Retinal pigment epithelial cell (primary cell): ENCODE results near the gene SRSF9.

Source experiments
- DNase-seq: peaks from one replicate; pipeline ENCODE4 v3.0.0-alpha.2; 2010; ENCODE audit warnings: low read depth
- H3K4me3 ChIP-seq: 2 replicates; pipeline ENCODE4 v1.5.1; 2011; ENCODE audit warnings: mild to moderate bottlenecking, low read length, control low read depth, moderate library complexity
- TF ChIP-seq, protein P1 (sequence below): conservative IDR thresholded peaks from 2 replicates; pipeline ENCODE4 v1.5.1; 2011; ENCODE audit warnings: low read depth, low read length, control low read depth, inconsistent platforms

SRSF9 gene

DNA sequence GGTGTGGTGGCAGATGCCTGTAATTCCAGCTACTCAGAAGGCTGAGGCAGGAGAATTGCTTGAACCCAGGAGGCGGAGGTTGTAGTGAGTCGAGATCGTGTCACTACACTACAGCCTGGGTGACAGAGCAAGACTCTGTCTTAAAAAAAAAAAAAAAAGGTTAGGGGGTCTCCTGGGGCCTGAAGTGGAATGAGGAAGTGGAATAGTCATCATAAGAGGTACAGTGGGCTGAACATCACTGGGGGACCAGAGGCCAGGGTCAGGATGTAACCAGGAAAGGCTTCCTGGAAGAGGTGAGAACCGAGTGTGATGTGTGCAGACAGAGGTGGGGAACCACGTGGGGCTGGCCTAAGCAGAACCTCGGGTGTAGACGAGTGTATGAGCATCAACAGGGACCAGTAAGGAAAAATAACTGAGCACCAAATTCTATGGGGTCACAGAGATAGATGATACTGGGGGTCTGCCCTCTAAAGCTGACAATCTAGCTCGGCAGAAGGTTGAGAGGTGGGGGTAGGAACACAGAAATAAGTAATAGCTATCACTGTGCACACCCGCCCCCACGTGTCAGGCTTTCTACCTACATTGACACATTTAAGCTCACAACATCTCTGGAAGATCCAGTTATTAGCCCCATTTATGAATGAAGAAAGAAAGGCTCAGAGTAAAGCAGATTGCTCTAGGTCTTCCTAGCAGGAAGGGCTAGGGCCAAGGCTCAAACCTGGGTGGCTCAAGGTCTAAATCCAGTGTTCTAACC is 36.6 kb downstream of the SRSF9 start:
- DNase-seq = no peak
- TF ChIP-seq, protein P1, sequence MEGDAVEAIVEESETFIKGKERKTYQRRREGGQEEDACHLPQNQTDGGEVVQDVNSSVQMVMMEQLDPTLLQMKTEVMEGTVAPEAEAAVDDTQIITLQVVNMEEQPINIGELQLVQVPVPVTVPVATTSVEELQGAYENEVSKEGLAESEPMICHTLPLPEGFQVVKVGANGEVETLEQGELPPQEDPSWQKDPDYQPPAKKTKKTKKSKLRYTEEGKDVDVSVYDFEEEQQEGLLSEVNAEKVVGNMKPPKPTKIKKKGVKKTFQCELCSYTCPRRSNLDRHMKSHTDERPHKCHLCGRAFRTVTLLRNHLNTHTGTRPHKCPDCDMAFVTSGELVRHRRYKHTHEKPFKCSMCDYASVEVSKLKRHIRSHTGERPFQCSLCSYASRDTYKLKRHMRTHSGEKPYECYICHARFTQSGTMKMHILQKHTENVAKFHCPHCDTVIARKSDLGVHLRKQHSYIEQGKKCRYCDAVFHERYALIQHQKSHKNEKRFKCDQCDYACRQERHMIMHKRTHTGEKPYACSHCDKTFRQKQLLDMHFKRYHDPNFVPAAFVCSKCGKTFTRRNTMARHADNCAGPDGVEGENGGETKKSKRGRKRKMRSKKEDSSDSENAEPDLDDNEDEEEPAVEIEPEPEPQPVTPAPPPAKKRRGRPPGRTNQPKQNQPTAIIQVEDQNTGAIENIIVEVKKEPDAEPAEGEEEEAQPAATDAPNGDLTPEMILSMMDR = no peak
- H3K4me3 ChIP-seq = no peak overlapping the region

DNA sequence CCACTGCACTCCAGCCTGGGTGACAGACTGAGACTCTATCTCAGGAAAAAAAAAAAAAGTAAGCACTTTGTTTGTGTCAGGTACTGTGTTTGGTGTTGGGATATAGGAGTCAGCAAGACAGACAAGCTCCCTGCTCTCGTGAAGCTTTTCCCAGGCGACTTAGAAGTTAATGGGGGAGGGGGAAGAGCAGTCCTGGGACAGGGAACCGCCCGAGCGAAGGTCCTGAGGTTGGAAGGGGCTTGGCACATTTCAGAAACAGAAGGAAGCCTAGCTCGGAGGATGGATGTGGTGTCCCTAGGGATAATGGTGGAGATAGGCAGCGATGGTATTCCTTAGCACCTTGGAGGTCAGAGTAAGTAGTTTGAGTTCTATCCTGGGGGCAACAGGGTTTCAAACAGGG is 40.2 kb downstream of the SRSF9 start:
- no peak for DNase-seq
- no peak overlapping the region for H3K4me3 ChIP-seq
- TF ChIP-seq, protein P1 = no peak

DNA sequence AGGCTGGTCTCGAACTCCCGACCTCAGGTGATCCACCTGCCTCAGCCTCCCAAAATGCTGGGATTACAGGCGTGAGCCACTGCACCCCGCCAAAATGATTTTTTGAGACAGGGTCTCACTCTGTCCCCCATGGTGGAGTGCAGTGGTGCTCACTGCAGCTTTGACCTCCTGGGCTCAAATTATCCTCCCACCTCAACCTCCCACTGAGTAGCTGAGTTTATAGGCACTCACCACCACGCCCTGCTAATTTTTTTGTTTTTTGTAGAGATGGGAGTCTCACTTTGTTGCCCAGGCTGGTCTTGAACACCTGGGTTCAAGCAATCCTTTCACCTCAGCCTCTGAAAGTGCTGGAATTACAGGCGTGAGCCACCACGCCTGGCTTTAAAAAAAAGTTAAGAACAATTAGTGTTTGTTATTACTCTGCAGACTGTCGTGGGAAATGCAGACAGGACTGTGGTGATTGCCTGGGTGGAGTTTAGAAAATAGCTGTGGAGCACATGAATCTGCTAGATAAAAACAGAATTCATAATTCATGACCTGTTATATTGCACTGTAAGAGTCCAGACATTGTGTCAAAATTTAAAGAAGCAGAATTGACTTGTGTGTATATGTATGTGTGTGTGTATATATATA is 40.8 kb downstream of the SRSF9 start:
- DNase-seq = no peak
- TF ChIP-seq, protein P1 = no peak
- no peak overlapping the region for H3K4me3 ChIP-seq

DNA sequence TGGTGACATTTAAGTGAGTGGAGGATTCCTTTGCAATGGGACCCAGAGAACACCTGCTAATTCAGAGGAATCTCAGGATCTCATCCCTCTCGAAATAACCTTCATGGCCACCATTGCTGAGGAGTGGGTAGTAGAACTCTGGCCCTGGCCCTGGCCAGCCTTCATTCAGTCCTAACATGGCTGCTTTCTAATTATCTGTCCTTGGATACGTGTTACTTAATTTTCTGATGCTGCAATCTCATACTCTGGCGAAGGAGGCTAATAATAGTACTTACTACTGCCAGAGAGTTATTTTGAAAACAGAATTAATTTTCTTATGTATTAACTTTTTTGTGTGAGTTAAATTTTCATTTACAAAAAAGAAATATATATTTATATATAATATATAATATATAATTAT is 43.8 kb downstream of the SRSF9 start:
- TF ChIP-seq, protein P1 = no peak
- no peak for DNase-seq
- H3K4me3 ChIP-seq = no peak overlapping the region

DNA sequence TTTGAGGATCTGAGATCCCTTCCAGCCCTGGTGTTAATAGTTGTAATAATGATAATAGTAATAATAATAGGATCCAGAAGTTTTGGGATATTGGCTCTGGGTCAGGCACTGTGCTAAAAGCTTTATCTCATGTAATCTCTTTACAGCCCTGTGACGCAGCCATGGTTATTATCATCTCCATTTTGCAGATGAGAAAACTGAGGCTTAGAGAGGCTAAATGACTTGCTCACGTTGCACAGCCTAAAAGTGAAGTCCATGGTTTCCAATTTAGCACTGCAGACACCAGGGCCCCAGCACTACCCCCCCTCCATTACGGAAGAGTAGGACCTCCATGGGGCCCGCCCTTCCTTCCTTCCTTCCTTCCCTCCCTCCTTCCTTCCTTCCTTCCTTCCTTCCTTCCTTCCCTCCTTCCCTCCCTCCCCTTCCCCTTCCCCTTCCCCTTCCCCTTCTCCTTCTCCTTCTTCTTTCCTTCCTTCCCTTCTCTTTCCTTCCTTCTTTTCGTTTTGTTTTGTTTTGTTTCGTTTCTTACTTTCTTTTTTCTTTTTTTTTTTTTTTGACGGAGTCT is 46.6 kb downstream of the SRSF9 start:
- no peak for DNase-seq
- H3K4me3 ChIP-seq = no peak overlapping the region
- TF ChIP-seq, protein P1 = no peak

DNA sequence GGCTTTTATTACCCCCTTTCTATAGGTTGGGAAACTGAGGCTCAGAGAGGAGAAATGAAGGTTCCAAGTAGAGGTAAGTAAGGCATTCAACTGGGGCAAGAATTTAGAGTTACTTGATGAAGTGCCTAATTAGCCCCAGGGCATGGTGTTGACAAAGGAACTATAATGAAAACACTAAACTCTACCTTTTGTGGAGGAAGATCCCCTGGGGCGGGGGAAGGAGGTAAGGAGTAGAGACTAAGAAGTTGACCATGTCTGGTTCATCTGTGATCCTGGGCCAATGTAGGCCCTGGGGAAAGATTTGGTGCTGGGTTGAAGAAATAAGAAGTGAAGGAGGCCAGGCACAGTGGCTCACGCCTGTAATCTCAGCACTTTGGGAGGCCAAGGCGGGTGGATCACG is 47.8 kb downstream of the SRSF9 start:
- TF ChIP-seq, protein P1 = no peak
- H3K4me3 ChIP-seq = no peak overlapping the region
- DNase-seq = no peak

DNA sequence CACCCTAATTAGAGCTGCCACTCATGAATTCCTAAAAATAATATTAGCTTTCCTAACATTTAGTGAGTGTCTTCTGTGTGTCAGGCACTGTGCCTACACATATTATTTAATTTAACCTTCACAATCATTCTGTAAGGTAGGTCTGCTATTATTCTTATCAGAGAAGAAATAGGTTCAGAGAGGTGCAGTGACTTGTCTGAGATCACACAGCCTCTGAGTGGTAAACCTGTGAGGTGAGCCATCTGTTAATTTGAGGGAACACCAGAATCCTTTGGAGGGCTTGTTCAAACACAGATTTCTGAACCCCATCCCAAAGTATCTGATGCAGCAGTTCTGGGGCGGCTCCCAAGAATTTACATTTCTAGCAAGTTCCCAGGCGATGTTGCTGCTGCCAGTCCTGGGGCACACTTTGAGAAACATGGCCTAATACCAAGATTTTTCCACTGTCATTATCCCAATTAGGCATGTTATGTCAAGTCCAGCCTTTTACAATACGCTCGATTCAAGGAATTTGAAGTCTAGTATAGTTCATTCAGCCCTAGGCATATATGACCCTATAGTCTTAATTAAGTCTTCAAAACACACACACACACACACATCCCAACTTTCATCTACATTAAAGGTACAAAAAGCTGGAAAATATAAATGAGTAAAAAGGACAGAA is 51.5 kb downstream of the SRSF9 start:
- DNase-seq = no peak
- TF ChIP-seq, protein P1 = no peak
- H3K4me3 ChIP-seq = no peak overlapping the region
